Measurements from ENCODE around the gene WWOX.

GRCh38 chr16:78195797-78196196, 96.3 kb downstream of the WWOX start:
- no peak for TF ChIP-seq EZH2 (IDR thresholded peaks at IDR 0.05; ENCODE audit: borderline replicate concordance)
- no peak for TF ChIP-seq CTCF (IDR thresholded peaks at IDR 0.05; ENCODE audit: poor library complexity)

Data from hepatocyte (in vitro differentiated cells).